Activated T-cell treated with anti-CD3 and anti-CD28 coated beads for 1 hour (primary cell): ENCODE data around the gene RGL1.

Experiments
- DNase-seq: peaks from one replicate; pipeline ENCODE4 v3.0.0-alpha.2; 2020; ENCODE audit warnings: low read depth

Gene RGL1

DNA sequence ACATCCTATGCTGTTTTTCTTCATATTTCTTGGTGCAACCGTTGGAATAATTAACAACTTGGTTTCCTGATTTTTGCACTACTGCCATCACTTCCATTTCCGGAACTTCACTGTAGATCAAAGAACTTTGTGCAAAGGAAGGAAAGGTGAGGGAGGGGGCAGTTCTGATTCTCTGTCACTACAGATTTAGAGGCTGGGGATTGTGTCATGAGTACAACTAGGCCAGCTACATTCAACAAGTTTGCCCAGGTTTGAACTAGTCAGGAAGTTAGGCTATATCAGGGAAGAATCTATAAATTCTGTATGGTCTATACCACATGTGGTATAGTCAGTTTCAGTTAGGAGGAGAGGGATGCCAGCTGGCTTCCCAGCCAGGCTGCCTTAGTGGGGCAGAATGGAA is 84.2 kb downstream of the RGL1 start:
- no peak for DNase-seq

DNA sequence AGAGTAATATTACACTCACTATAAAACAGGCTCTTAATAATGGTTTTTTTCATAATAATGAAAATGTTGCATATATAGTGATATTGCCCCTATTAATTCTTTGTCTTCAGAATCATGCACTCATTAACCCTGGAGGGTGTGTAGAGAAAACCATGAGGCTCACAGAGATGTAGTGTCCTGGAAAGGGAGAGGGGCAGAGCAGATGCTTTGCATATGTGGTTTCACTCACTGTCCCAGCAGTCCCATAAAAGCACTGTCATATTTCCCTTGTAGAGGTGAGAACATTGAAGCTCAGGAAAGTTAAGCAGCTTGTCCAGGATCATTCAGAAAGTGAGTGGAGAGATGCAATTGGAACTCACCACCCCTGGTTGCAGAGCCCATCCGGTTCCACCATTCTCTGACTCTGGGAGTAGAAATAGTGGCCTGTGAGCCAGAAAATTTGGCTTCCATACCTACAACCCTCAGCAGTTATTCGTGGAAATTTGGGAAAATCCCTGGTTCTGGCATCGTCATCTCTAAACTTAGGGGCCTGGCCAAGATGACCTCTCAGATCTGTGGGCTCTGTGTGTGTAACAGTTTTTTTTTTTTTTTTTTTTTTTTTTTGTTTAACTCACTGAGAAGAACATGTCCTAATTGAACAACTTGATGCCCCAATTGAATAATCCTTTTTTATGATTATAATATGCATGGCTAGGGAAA is 86.4 kb downstream of the RGL1 start:
- no peak for DNase-seq

DNA sequence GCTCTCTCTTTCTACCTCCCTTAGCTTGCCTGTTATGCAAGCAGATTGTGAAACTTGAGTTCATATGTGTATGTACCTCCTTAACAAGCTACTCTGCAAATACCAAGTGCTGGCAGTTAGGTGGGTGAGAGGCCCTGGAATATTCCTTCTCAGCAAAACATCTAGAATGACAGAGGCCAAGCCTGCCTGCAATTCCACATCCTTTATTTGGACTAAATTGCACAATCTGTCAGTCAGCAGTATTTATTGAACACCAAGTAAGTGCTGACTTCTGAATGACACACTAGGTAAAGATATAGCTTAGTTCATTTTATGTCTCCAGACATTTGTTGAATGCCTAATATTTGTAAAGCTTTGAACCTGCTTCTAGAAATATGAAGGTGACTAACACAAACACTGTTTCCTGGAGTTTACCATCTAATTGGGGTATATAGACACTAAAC is 87.5 kb downstream of the RGL1 start:
- no peak for DNase-seq

DNA sequence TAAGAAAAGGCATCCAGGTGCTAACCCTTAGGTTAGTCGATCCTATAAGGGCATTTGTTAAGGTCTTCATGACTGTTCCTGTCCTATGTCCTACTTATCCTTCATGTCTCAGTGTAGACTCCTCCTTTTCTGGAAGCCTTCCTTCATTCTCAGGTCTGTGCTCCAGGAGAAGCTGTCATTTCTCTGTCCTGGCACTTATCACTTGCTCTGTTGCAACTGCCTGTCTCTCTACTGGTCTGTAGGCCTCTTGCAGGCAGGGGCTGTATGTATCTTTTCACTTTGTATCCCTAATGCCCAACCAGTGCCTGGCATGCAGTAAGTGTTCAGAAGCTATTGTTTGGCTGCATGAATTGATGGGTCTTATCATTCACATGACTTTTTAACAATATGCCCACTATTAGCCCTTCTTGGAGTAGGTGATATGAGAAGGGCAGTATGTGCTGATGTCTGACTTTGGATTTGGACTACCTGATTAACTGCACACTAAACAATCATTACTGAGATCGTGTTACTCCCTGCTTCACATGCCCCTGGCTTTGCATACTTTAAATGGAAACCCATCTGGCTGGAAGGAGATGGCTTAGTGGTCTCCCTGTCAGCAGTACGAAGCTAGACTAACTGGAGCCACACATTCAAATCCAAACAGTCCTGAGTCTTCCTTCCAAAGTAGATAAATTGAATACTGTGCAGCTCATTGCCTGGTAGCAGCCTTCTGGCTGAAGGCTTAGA is 88.8 kb downstream of the RGL1 start:
- DNase-seq, result no peak

DNA sequence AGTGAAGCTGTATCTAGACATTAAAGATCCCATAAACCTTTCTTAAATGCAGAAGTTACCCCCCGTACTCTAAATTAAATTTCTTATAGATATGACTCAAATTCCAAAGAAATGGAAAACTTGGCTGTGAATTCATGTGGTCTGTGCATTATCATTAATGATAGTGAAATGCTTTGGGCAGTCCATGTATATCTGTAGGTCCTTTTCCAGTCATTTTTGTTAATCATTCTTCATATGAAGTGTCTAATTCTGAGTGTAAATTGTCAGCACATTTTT is 89.3 kb downstream of the RGL1 start:
- no peak for DNase-seq

DNA sequence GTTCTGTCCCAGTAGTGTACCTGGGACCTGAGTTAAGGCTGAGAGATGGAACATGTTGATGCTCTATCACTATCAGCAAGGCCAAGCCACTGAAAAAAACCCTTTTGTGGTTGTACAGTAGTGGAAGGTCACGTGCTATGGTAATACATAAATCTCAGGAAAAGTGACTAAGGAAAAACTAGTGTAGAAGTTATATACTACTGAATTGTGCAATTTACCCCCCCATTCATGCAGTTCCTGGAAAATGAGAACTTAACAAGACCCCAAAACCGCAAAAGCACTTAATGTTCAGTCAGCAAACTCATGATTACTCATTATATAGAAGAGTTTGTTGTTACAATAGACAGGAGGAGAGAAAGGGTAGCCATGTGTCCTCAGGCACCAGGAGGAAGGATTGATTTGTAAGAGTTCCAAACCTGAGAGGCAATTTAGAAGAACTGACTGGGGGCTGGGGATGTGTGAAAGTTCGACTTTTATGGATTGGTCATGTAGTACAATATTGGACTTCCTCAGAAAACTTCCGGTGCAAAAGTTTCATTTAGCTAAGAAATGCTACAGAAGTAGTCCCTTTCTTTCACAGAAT is 91.6 kb downstream of the RGL1 start:
- no peak for DNase-seq

DNA sequence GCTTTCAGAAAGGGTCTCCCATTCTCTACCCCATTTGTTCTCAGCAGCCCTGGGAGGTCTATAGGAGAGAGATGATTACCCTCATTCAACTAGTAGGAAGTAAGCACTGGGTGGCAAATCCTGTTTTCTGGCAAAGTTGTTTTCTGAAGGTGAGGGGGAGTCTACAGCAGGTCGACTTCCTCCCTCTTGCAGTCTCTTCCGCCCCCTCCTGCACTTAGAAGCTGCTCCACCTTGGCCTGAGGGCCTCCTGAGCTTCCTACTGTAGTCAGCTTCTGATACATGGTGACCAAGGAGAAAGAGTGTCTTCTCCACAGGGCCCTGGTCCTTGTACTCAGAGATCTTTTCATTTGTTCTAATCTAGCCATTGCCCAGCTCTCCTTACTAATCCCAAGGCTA is 93.1 kb downstream of the RGL1 start:
- no peak for DNase-seq

DNA sequence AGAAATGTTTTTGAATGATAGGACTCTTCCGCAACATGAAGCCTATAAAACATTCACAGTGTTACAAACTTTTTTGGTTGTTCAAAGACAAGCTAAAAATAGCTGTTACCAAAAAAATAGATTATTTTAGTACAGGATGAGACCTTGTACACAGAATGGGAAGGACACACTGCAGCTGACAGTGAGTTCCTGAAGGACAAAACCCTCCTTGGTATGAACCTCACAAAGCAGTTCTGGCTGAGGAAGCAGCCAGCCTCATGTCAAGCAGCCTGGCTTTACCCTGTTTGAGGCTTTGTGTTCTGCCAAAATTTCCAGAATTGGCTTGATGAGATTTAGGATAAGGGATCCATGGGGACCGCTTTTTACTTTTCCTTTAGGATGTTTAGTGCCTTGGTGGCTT is 93.7 kb downstream of the RGL1 start:
- DNase-seq, result no peak

DNA sequence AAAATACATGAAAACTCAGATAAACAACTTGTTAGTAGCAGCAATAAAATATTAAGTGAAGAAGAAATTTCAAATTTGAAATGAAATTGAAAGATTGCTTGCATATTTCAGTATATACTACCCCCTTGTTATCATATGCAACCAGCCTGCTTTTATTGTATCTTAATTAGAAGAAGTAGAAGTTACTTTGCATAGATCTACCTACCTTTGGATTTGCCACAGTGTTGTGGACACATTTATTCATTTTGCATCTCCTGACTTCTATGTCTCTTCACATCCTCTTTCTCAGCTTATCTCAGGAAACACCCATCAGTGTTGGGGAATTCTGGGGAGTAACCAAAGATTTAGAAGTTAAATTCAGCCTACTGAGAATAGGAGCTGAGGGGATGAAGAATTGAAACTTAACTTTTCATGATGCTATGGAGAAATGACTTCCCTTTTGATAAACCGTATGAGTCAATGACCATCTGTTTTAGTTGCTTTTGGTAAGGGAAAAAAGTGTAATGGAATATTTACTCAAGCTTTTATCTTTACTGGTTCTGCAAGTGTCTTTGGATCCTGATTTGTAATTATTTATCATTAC is 96.9 kb downstream of the RGL1 start:
- DNase-seq, result no peak

DNA sequence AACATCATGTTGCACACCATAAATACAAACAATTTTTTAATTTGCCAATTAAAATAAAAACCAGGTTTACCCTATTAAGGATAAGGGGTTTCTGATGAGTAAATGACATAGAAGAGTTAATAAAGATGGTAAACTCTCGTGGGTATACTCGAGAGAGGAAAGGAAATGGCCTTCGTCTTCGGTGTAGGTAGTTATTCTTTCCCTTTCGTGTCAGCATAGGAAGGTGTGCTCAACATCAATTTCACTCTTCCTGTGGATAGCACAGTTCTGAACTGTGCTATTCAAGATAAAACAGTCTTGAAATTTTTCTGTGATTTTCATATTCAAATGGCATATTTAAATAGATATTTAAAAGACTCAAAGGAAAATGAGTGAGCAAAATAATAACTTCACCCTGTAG is 98.2 kb downstream of the RGL1 start:
- no peak for DNase-seq

DNA sequence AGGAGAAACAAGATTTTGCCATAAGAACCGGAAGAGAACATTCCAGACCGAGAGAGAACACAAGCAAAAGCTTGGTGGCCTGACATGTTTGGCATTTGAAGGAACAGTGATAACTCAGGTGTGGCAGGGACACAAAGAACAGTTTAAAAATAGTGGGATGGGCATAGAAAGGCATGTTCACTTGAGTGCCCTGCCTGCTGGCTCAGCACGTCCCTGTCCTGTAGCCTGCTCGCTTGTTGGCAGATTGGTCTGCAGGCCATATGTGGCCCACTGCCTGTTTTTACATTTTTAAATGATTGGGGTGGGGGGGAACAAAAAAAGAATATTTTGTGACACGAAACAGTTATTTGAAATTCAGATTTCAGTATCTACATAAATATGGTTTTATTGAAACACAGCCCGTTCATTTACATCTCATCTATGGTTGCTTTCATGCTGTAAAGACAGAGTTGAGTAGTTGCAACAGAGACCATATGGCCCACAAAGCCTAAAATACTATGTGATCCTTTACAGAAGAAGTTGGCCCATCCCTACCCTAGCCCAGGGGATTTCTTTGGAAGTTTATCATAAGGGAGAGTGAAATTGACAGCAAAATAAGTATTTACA is 100.7 kb downstream of the RGL1 start:
- no peak for DNase-seq

DNA sequence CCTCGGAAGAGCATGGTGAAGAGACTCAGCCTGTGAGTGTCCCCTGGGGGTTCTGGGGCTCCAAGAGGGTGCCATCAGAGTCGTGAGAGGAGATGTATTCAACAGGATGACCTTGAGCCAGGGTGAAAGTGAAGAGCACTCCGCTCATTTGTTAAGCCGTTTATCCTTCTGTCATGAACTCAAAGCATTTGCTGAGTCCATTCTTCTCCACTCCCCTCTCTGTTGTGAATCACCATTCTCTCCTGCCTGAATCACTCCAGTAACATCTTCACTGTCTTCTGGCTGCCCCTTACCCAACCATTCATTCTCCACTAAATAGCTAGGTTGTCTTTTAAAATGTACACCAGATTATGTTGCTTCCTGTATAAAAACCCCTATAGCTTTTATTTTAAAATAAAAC is 102.2 kb downstream of the RGL1 start:
- no peak for DNase-seq

DNA sequence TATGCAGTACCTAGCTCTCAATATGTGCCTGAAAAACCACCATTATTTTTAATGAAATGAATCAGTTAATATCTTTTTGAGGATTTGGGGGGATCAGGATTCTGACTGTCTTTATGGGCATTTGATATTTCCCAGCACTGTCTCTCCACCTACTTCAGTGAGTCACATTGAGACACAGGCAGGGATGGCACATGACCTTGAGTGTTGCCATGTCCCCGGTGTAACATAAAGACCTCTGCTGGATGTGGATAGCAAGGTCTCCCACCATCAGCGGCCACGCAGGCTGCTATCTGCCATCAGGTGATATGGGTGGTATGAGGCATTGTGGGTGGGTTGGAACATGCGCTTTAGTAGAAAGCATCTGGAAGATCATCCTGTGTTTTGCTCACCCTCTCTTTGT is 103.2 kb downstream of the RGL1 start:
- no peak for DNase-seq

DNA sequence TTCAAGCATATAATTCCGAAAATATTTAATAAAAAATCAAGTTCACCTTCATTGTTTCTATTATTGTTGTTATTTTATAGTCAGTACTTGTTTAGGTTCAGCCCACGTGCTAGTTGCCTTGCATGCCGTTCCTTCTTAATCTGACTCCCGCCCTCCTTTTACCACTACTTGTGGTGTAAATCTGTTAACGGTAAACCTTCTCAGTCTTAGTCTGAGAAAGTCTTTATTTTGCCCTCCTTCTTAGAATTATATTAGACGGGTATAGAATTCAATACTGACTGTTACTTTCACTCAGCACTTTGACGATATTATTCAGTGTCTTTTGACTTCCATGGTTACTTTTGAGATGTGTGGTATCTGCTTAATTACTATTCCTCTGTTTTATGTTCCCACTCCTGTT is 104.8 kb downstream of the RGL1 start:
- DNase-seq, result no peak

DNA sequence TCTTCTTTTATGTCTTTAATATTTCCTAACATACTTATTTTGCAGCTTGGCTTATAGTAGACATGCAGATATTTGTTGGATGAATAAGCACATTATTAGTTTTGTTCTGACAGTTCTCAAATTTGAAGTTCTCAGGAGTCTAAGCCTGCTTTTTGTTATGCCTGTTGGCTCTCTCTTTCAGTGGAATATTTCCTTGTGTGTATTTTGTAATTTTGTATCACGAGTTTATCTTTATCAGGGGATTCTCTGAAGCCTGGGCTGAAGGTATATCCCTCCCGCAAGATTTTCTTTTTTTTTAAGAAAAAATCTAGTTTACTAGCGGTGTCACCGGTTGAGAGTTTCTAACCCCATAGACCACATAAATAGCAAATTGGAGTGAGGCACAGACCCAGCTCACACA is 105.9 kb downstream of the RGL1 start:
- DNase-seq, result no peak

DNA sequence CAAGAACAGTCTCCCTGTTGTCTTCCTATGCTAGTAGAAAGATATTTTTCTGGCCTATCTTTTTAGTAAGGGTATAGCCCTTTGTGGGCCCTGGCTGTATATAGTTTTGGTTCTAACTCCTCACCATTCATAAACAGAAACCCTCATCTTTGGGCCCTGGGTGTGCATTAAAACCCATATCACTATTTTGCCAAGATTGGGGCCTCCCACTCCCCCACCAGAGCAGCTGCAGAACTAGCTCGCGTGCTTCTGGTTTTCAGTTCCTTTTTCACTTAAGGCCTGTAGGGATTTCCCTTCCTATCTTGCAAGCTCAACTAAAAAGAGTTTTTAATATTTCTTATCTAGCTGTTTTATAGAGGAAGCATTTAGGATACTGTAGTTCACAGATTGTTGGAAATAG is 106.4 kb downstream of the RGL1 start:
- DNase-seq, result no peak

DNA sequence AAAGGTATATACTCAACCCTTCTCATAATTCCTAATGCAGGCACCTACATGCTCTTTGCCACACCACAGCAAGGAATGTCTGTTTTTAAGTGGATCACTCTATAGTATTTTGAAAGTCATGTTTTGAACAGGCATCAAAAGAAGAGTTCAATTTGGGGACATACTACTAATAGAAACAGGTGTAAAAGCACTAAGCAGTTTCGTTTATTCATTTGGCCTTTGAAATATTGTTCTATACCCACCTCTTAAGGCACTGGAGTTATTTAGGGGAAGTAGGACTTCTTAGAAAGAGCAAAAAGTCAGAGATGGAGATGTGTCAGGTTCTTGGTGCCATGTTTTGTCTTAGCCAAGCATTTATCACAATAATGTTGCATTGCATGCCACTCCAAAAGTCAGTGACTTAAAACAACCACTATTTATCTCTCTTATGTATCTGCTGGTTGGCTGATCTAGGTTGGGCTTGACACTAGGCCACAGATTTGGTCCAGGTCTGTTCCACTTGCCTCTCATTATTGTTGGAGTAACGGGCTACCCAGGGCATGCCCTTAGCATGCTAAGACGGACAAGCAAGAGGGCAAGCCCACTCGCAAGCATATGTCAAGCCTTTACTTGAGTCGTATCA is 107.5 kb downstream of the RGL1 start:
- DNase-seq, result no peak

DNA sequence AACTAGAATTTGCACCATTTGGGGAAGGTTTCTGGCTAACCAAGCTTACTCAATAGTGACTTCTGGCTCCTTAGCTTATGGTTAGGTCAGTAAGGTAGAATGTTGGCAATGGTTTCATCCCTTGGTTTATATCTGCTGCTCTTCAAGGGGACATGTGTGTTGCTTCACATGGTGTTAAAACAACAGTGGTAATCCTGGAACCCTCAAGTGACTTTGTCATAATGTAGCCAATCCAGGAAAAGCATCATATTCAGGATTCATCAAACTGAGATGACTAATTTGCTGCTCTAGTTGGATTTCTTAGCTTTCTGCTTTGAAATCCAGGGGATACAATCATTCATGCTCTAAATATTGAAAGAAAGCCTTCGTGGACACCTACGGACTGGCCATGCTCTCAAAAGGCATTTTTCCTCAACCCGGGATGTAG is 108.7 kb downstream of the RGL1 start:
- no peak for DNase-seq

DNA sequence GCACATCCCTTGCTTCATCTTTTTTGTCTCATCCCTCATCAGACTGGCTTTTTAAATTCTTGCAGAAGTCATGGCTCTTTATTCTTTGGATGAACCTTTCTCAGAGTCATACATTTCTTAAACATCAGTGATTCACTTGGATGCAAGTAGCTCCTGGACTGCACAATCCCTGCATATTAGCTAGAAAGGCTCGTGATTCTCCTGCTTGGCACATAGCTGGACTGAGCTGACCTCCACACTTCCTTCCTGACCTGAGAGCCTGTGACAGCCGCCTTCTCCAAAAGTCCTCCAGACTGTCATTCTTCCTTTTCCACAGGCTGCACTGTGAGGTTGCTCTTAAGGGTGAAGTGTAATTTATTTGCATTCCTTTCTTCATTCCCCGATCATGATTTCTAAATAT is 109.4 kb downstream of the RGL1 start:
- no peak for DNase-seq

DNA sequence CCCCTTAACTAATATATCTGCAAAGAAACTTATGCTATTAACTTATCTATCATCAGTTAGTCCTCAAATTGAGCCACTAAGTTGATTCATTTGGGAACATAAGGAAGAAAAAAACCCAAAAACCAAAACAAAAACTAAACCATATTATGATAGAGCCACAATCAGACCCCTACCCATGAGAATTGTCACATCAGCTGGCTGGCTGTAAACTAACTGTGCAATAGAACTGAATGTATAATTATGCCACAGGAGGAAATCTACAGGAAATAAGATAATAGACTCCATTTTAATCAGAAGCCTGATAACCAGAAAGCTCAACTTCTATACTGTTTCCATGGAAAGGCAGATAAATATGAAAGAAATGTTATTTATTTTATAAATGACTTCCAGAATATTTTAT is 110.0 kb downstream of the RGL1 start:
- DNase-seq, result no peak

DNA sequence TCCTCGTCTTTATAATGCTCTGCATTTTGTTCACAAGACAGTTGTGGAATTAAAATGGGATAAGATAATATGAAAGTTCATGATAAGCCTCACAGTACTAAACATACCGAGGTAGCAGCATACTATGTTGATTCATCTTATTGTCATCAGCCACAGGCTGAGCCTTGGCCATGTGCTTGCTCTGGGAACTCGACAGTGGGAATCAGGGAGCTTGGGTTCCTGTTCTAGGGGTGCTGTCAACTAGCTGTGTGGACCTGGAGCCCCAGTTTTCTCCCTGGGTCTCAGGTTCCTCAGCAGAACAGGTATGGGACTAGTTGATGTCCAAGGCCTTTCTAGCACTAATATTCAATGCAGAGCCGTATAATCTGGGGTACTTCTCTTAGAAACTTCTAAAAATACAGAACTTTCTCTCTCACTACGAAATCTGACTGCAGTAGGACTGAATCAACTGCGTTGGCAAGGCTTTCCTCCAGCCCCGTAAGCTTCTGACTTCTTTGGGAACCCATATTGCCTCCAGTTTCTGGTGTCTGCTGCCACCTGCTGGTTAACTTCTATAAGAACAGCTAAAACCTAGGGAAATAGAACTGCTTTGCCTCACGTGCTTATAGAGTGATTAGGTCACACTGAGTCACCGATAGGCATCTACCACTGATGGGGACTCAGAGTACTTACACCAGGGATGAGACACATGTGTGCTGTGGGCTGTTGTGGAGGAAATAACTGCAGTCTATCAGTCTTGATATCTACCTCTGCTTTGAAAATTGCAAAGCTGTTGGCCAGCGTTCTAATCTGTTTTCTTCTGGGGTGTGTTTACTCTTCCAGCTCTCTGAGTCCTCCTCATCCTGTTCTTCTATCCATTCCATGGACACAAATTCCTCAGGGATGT is 110.9 kb downstream of the RGL1 start:
- peak; percentile 53 for DNase-seq

DNA sequence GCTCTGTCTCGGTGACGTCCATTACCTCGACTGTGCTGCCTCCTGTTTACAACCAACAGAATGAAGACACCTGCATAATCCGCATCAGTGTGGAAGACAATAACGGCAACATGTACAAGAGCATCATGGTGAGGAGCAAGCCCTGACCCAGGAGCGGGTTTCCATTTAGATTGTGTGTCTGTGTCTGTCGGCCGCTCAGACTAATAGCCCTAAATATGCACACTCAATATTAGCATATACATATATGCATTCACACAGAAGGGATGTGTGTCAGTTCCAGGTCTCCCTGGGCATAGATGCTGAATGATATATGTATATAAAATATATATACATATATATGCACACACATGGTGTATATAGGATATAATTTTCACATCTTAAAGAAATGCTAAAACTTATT is 111.7 kb downstream of the RGL1 start:
- no peak for DNase-seq
